ENCODE results near the gene ASCL1.

Gene ASCL1

GRCh38 chr12:102957339-102958050, at the start of gene ASCL1:
Gene ASCL1, plus strand, starts transcription at chr12:102957674. Its CDS starts 571 bp downstream, at chr12:102958245.
- peak; percentile 13 for DNase-seq (ENCODE audit: low read depth)

GRCh38 chr12:102907918-102908317, 49.6 kb upstream of the ASCL1 start:
- no peak for DNase-seq (ENCODE audit: low read depth)

GRCh38 chr12:102910137-102910536, 47.3 kb upstream of the ASCL1 start:
- DNase-seq (ENCODE audit: low read depth): no peak

GRCh38 chr12:102910792-102911191, 46.7 kb upstream of the ASCL1 start:
- DNase-seq (ENCODE audit: low read depth): no peak

- no peak for DNase-seq (ENCODE audit: low read depth)
These were observed 46.2 kb upstream of the ASCL1 start for GRCh38 chr12:102911320-102911719.

GRCh38 chr12:102912258-102912657, 45.2 kb upstream of the ASCL1 start:
- no peak for DNase-seq (ENCODE audit: low read depth)

- no peak for DNase-seq (ENCODE audit: low read depth)
These were observed 43.8 kb upstream of the ASCL1 start for GRCh38 chr12:102913453-102914226.

GRCh38 chr12:102916252-102917025, 41.0 kb upstream of the ASCL1 start:
- DNase-seq (ENCODE audit: low read depth): no peak

- DNase-seq (ENCODE audit: low read depth): no peak
These were observed 40.3 kb upstream of the ASCL1 start, which contains the start of gene PAH for GRCh38 chr12:102917026-102917787. Gene PAH, minus strand, starts transcription at chr12:102917244. Its CDS starts 114 bp downstream, at chr12:102917130.

GRCh38 chr12:102918840-102919239, 38.6 kb upstream of the ASCL1 start:
- no peak for DNase-seq (ENCODE audit: low read depth)

- DNase-seq (ENCODE audit: low read depth): no peak
These were observed 37.2 kb upstream of the ASCL1 start for GRCh38 chr12:102920271-102920670.

GRCh38 chr12:102921240-102921639, 36.2 kb upstream of the ASCL1 start:
- no peak for DNase-seq (ENCODE audit: low read depth)

GRCh38 chr12:102927220-102927619, 30.3 kb upstream of the ASCL1 start:
- DNase-seq (ENCODE audit: low read depth): no peak

GRCh38 chr12:102933168-102933567, 24.3 kb upstream of the ASCL1 start:
- no peak for DNase-seq (ENCODE audit: low read depth)

- no peak for DNase-seq (ENCODE audit: low read depth)
These were observed 18.4 kb upstream of the ASCL1 start for GRCh38 chr12:102939059-102939458.

- no peak for DNase-seq (ENCODE audit: low read depth)
These were observed 17.7 kb upstream of the ASCL1 start for GRCh38 chr12:102939670-102940222.

GRCh38 chr12:102946042-102946441, 11.4 kb upstream of the ASCL1 start:
- no peak for DNase-seq (ENCODE audit: low read depth)

- DNase-seq (ENCODE audit: low read depth): peak; percentile 22
These were observed 8.5 kb upstream of the ASCL1 start for GRCh38 chr12:102948941-102949352.

- DNase-seq (ENCODE audit: low read depth): no peak
These were observed 7.1 kb upstream of the ASCL1 start for GRCh38 chr12:102950107-102950949.

GRCh38 chr12:102950950-102951619, 6.4 kb upstream of the ASCL1 start:
- no peak for DNase-seq (ENCODE audit: low read depth)

All from amniotic epithelial cell (primary cell).